Hindlimb muscle (tissue), 1 donor: ENCODE measurements around the gene SLC16A9. TPM values are rescaled to one million over a fixed set of nuclear protein-coding genes. Genes with fewer than 3 reads are reported as not detected.
"Not testable (repeated sequence)": the region's sequence is repeated elsewhere in the genome, so short reads cannot be mapped to it uniquely, and the experiment has no call there.

ENCODE experiments used
- DNase-seq: peaks from one replicate; pipeline ENCODE4 v3.0.0-alpha.2; 2013
- polyA plus RNA-seq: library from polyadenylated mRNA; unstranded; fragments of 120-200 nt; gene quantifications from one replicate; pipeline ENCODE4 v1.2.1, GENCODE V29; 2013; ENCODE audit not compliant: insufficient read length

The SLC16A9 gene, protein sequence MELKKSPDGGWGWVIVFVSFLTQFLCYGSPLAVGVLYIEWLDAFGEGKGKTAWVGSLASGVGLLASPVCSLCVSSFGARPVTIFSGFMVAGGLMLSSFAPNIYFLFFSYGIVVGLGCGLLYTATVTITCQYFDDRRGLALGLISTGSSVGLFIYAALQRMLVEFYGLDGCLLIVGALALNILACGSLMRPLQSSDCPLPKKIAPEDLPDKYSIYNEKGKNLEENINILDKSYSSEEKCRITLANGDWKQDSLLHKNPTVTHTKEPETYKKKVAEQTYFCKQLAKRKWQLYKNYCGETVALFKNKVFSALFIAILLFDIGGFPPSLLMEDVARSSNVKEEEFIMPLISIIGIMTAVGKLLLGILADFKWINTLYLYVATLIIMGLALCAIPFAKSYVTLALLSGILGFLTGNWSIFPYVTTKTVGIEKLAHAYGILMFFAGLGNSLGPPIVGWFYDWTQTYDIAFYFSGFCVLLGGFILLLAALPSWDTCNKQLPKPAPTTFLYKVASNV
- 2.2 TPM for polyA plus RNA-seq

DNA sequence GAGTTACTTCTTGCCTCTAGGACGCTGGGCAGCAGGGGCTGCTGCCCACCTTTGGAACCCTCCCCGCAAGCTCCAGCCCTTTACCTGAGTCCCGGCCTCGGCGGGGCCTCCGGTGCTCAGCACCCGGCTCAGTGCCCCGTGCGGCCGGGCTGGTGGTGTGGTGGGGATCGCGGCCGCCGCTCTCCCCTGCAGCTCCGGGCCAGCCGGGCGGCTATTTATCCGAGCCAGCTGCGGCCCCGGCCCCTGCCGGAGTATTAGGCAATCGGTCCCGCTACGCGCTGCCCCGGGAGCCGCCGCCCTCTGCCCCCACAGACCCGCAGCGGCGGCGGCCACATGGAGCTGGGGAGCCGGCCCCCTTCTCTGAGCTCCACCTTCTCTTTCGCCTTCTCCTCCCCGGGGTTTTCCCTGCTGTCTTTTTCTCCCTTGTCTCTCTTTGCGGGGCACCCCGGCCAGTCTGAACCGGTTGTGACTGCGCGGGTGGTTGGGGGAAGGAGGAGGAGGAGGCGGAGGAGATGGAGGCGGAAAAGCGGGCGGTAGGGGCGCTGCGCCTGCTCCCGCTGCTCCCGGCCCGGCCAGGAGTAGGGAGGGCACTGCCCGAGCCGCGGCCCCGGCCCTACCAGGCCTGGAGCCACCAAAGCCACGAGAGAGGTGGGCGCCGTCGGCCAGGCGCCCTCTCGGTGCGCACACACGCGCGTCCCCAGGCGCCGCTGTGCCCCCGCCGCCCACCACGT is at the start of gene SLC16A9:
TSS of gene SLC16A9 (minus strand) at position 456 of the 731 bp plus-strand sequence. CDS start 25,559 bp downstream, outside the sequence.
- peak; percentile 73 for DNase-seq

- DNase-seq, result no peak
These were observed 48.3 kb upstream of the SLC16A9 start for GRCh38 chr10:59757966-59758365.

DNA sequence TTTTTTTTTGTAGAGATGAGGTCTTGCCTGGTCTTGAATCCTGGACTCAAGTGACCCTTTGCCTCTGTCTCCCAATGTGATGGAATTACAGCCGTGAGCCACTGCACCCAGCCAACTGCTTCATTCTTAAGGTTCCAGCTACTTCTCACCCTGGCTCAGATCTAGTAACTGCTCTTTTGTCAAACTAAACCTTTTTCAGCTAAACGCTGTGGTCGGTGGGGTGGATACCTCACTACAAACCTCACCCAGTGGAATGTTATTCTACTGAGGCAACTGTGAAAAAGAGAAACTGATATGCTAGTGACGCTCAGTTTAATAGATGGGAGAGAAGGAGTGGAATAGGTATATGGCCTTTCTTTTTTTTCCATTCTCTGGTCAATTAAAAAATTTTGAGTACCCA is 45.3 kb upstream of the SLC16A9 start:
- no peak for DNase-seq

- DNase-seq, result peak; percentile 8
These were observed 43.6 kb upstream of the SLC16A9 start, which contains the start of gene MRLN for GRCh38 chr10:59753267-59753666. Gene MRLN (minus strand): TSS chr10:59753455.

GRCh38 chr10:59752278-59752940 is 42.8 kb upstream of the SLC16A9 start:
- DNase-seq, result no peak

DNA sequence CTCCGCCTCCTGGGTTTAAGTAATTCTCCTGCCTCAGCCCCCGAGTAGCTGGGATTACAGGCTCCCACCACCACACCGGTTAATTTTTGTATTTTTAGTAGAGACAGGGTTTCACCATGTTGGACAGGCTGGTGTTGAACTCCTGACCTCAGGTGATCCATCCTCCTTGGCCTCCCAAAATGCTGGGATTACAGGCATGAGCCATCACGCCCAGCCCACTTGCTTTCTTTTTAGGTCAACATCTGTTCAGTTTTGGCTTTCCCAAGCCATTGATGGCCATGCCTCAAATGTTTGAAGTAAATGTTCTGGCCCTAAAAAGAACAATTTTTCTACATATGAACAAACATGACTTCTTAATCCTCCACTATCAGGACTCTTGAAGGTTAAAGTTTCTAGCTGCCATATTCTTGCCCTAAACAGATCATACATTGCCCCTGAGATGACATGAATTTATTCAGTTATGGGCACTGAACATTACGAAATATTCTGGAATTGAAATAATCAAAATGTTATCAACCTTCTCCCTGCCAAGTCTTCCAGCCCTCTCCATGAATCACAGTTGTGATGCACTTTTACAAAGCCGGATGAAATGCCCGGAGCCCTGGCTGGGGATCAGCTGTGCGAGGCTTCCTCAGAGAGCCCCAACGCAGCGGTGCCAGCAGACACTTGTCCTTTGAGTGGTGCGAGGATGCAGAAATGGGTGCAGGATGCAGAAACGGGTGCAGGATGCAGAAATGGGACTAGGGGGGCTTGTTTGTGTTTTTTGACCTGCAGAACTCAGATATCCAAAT is 40.7 kb upstream of the SLC16A9 start:
- DNase-seq, result no peak

GRCh38 chr10:59748834-59749233 is 39.2 kb upstream of the SLC16A9 start:
- no peak for DNase-seq

GRCh38 chr10:59745163-59745650 is 35.6 kb upstream of the SLC16A9 start:
- DNase-seq, result no peak

DNA sequence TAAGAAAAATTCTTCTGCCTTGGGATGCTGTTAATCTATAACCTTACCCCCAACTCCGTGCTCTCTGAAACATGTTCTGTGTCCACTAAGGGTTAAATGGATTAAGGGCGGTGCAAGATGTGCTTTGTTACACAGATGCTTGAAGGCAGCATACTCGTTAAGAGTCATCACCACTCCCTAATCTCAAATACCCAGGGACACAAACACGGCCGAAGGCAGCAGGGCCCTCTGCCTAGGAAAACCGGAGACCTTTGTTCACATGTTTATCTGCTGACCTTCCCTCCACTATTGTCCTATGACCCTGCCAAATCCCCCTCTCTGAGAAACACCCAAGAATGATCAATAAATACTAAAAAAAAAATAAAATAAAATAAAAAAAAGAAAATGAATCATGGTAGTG is 35.1 kb upstream of the SLC16A9 start:
- DNase-seq, result not testable (repeated sequence)

DNA sequence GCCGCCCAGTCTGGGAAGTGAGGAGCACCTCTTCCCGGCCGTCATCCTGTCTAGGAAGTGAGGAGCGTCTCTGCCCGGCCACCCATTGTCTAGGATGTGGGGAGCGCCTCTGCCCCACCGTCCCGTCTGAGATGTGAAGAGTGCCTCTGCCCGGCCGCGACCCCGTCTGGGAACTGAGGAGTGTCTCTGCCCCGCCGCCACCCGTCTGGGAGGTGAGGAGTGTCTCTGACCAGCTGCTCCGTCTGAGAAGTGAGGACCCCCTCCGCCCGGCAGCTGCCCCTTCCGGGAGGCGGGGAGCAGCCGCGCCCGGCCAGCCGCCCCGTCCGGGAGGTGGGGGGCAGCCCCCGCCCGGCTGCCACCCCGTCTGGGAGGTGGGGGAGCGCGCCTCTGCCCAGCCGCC is 34.5 kb upstream of the SLC16A9 start:
- DNase-seq, result not testable (repeated sequence)

DNA sequence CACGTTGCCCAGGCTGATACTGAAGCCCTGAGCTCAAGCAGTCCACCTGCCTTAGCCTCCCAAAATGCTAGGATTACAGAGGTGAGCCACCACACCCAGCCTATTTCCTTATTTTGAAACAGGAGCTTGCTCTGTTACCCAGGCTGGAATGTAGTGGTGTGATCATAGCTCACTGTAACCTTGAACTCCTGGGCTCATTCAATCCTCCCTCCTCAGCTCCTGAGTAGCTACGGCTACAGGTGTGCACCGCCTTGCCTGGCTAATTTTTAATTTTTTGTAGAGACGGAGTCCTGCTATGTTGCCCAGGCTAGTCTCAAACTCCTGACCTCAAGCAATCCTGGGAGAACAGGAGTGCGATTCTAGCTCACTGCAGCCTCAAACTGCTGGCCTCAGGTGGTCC is 31.9 kb upstream of the SLC16A9 start:
- no peak for DNase-seq

DNA sequence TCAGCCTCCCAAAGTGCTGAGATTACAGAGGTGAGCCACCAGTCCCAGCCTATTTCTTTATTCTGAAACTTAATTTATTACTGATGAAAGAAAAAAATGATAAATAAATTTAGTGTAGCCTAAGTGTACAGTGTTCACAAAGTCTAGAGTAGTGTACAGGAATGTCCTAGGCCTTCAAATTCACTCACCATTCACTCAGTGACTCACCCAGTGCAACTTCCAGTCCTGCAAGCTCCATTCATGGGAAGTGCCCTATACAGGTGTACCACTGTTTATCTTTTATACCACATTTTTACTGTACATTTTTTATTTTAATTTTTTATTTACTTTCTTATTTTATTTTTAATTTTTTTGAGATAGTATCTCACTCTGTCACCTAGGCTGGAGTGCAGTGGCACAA is 31.4 kb upstream of the SLC16A9 start:
- no peak for DNase-seq

- no peak for DNase-seq
These were observed 27.1 kb upstream of the SLC16A9 start for GRCh38 chr10:59736749-59737148.

DNA sequence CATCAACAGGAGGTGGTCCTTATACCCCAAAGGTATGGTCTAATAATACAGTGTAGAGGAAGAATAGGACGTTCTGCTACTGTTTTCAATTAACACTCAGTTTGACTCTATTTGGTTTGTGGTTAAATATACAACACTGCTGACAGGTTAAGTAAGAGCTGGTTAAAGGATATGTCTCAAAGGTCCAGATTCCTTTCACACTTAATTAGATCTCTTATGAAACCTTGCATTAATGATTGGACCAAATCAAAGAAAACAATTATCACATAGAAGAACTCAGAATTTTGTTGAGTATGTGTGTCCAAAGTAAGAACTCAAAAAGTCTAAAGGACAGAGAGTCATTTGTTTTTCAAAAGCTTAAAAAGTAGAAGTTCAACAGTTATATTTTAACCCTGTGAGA is 25.6 kb upstream of the SLC16A9 start:
- no peak for DNase-seq

GRCh38 chr10:59734014-59734462 is 24.4 kb upstream of the SLC16A9 start:
- no peak for DNase-seq

DNA sequence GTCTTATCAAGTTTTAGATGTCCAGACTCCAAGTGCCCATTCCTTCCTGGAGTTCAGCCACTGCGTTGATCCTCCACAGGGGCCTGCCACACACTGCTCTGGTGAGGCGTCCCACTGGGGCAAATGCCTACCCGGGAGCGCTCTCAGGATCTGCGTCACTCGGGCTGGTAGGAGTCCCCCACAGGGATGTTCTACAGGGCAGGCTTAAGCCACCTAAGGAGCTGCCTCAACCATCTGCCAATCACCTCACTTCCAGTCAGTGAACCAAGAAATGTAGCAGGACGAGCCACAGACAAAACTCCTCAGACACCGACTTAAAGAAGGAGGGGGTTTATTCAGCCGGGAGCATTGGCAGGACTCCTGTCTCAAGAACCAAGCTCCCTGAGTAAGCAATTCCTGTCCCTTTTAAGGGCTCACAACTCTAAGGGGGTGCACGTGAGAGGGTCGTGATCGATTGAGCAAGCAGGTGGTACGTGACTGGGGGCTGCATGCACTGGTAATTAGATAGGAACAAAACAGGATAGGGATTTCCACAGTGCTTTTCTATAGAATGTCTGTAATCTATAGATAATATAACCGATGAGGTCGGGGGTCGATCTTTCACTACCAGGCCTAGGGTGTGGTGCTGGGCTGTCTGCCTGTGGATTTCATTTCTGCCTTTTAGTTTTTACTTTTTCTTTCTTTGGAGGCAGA is 23.8 kb upstream of the SLC16A9 start:
- not testable (repeated sequence) for DNase-seq

DNA sequence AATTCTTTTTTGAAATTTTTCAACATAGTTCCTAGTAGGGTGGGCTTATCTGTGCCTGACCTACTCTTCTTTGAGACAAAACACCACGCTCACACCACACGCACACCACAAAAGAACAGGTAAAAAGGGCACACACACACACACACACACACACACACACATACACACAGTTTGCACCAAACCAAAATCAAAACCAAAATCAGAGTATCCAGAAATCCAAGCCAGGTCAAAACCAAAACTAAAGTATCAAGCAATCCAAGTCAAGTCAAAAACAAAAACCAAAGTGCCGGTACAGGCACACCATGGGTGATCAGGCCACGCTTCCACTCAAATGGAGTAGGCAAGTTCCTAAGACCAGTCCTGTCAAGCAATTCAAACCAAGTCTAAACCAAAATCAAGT is 23.2 kb upstream of the SLC16A9 start:
- DNase-seq, result not testable (repeated sequence)

GRCh38 chr10:59729167-59729566 is 19.5 kb upstream of the SLC16A9 start:
- not testable (repeated sequence) for DNase-seq

GRCh38 chr10:59724098-59724938 is 14.7 kb upstream of the SLC16A9 start:
- DNase-seq, result no peak

GRCh38 chr10:59720377-59720776 is 10.7 kb upstream of the SLC16A9 start:
- DNase-seq, result no peak
